B cell (primary cell): ENCODE results near the gene CD300H. TPM values are rescaled to one million over a fixed set of nuclear protein-coding genes. Genes with fewer than 3 reads are reported as not detected.
A peak's percentile ranks its signal among the peaks of the same experiment; 100 is the strongest.

Experiments
- ATAC-seq: fragments of 200-7000 bp; cut with Tn5 transposase; one replicate; pipeline ENCODE4 v1.10.0; 2021; ENCODE audit warnings: low read depth, mild to moderate bottlenecking, moderate number of reproducible peaks, moderate library complexity
- CTCF ChIA-PET: fragments of 350-600 bp; sonication (Branson Sonifier 250); formaldehyde crosslinking; loops from one replicate; lab custom pipeline; 2021; ENCODE audit warnings: antibody characterized with exemption, inconsistent platforms; lab: Charles Lee
- POLR2A ChIA-PET: fragments of 350-600 bp; sonication (Branson Sonifier 250); formaldehyde crosslinking; loops from one replicate; lab custom pipeline; 2021; ENCODE audit warnings: antibody characterized with exemption; lab: Charles Lee
- DNase-seq: peaks from one replicate; pipeline ENCODE4 v3.0.0; 2013
- H2AFZ ChIP-seq: 2 replicates; pipeline ENCODE4 v1.6.1; 2012; ENCODE audit warnings: mild to moderate bottlenecking, low read depth, low read length; ENCODE audit not compliant: insufficient read depth, poor library complexity, severe bottlenecking
- H3K27ac ChIP-seq, 2 donors: 1 replicate in 1 of 2; 2 replicates in 1 of 2; pipeline ENCODE4 v1.5.1; 2012 to 2013; ENCODE audit warnings: low read length in 2 of 2, mild to moderate bottlenecking in 2 of 2, moderate library complexity in 1 of 2
- H3K27me3 ChIP-seq, 4 experiments: fragments of 200-600 bp in 1 of 4; sonication (generic) in 1 of 4; replicated peaks in 1 of 4; 1 replicate in 2 of 4; 2 replicates in 2 of 4; pipeline versions ENCODE4 v1.6.1 to v1.7.0; 2013 to 2016; ENCODE audit warnings: low read length in 3 of 4, mild to moderate bottlenecking in 2 of 4, mixed read lengths in 1 of 4, moderate library complexity in 1 of 4; ENCODE audit not compliant: insufficient read depth in 4 of 4, control insufficient read depth in 3 of 4; ENCODE audit errors: control extremely low read depth in 1 of 4
- H3K36me3 ChIP-seq, 2 experiments: replicated peaks in 1 of 2; 1 replicate in 1 of 2; 2 replicates in 1 of 2; pipeline versions ENCODE4 v1.6.1 to v1.7.1; 2013; ENCODE audit warnings: low read length in 1 of 2; ENCODE audit not compliant: insufficient read depth in 2 of 2, control insufficient read depth in 1 of 2; ENCODE audit errors: control extremely low read depth in 1 of 2, extremely low read depth in 1 of 2
- H3K4me1 ChIP-seq, 2 donors: fragments of 200-600 bp in 1 of 2; sonication (generic) in 1 of 2; 1 replicate in 1 of 2; 2 replicates in 1 of 2; pipeline versions ENCODE4 v1.5.1 to v1.6.1; 2013 to 2017; ENCODE audit warnings: low read length in 2 of 2; ENCODE audit not compliant: control insufficient read depth in 2 of 2, insufficient read depth in 2 of 2
- H3K4me2 ChIP-seq: replicated peaks from 2 replicates; pipeline ENCODE3; 2012; ENCODE audit warnings: mild to moderate bottlenecking, low read depth, low read length; ENCODE audit not compliant: poor library complexity, severe bottlenecking
- H3K4me3 ChIP-seq, 5 experiments: fragments of 200-600 bp in 1 of 5; sonication (generic) in 1 of 5; 1 replicate in 3 of 5; 2 replicates in 2 of 5; pipeline versions ENCODE4 v1.5.1 to v1.7.0; 2011 to 2016; ENCODE audit warnings: low read length in 4 of 5, mild to moderate bottlenecking in 4 of 5, low read depth in 2 of 5, control low read depth in 1 of 5, moderate library complexity in 1 of 5; ENCODE audit not compliant: insufficient read depth in 1 of 5; ENCODE audit errors: control extremely low read depth in 1 of 5, extremely low read depth in 1 of 5
- H3K79me2 ChIP-seq: fragments of 200-600 bp; sonication (generic); one replicate; pipeline ENCODE4 v1.6.0; 2016; ENCODE audit warnings: low read length; ENCODE audit not compliant: control insufficient read depth, insufficient read depth
- H3K9ac ChIP-seq: fragments of 200-600 bp; sonication (generic); 2 replicates; pipeline ENCODE4 v1.6.1; 2017; ENCODE audit warnings: mild to moderate bottlenecking, low read length, moderate library complexity
- H3K9me3 ChIP-seq, 3 donors: one replicate each; pipeline versions ENCODE4 v1.6.1 to v1.7.1; 2013; ENCODE audit warnings: low read length in 2 of 3; ENCODE audit not compliant: control insufficient read depth in 2 of 3, insufficient read depth in 1 of 3; ENCODE audit errors: control extremely low read depth in 1 of 3
- H4K20me1 ChIP-seq: 2 replicates; pipeline ENCODE4 v1.6.0; 2012; ENCODE audit warnings: mild to moderate bottlenecking, low read length; ENCODE audit not compliant: insufficient read depth, control insufficient read depth, poor library complexity, severe bottlenecking
- H3K27ac Mint-ChIP-seq: one replicate; pipeline ENCODE4 v1.8.0; 2021; ENCODE audit warnings: mixed read lengths
- H3K27me3 Mint-ChIP-seq: one replicate; pipeline ENCODE4 v1.8.0; 2021; ENCODE audit warnings: mixed read lengths
- H3K4me1 Mint-ChIP-seq: one replicate; pipeline ENCODE4 v1.8.0; 2021; ENCODE audit warnings: mixed read lengths
- H3K4me3 Mint-ChIP-seq: one replicate; pipeline ENCODE4 v1.8.0; 2021; ENCODE audit warnings: mixed read lengths
- H3K9me3 Mint-ChIP-seq: one replicate; pipeline ENCODE4 v1.8.0; 2022; ENCODE audit warnings: mixed read lengths; ENCODE audit not compliant: insufficient read depth
- EZH2 ChIP-seq: IDR thresholded peaks from 2 replicates; pipeline ENCODE4 v1.6.1; 2012; ENCODE audit warnings: borderline replicate concordance, low read depth, mild to moderate bottlenecking, moderate library complexity, low read length; ENCODE audit not compliant: insufficient read depth, poor library complexity, severe bottlenecking
- WGBS: methylation state at CpG from one replicate; pipeline ENCODE4 v1.1.5; 2013; ENCODE audit warnings: missing lambda C conversion rate; ENCODE audit not compliant: insufficient coverage; 5-methylcytosine and 5-hydroxymethylcytosine counted together
- intact Hi-C: fragments of 100-400 bp; cut with micrococcal nuclease; formaldehyde crosslinking; loops from one replicate; pipeline ENCODE4 v1.10.0; 2022
- polyA plus RNA-seq: library from polyadenylated mRNA; depleted of rRNA; stranded (reverse); fragments of >200 nt; gene quantifications from 2 replicates; pipeline ENCODE4 v1.2.3, GENCODE V29; 2012
- total RNA-seq, 2 donors: library from RNA; stranded (reverse); fragments of 120-200 nt in 1 of 2; gene quantifications; 1 replicate in 1 of 2; 2 replicates in 1 of 2; pipeline versions ENCODE4 v1.2.3 to v1.2.4, GENCODE V29; 2013 to 2022
- TF ChIP-seq, protein P1 (sequence below): fragments of 200-600 bp; IDR thresholded peaks from one replicate; pipeline ENCODE4 v1.8.0; 2022; ENCODE audit warnings: antibody characterized with exemption, mild to moderate bottlenecking

The CD300H gene
- total and polyA plus RNA-seq, 2 donors (not counting 1 experiment from before 2014, with no cell fraction given): 0.58 TPM; not detected in 1

GRCh38 chr17:74566132-74566753 lies 1.1 kb downstream of the CD300H start:
- WGBS: 28% methylated on average over 8 of the region's 9 CpGs
- Histone ChIP-seq H3K4me2 (no peak overlapping the region), H3K27ac (no peak overlapping the region), H4K20me1 (no peaks in the 10 kb centered on the region), H2AFZ (no peak overlapping the region), H3K9ac (no peak overlapping the region), H3K27me3 (peaks cover 0 to 50% (median 6%) of the 10 kb centered on the region in 4 experiments), H3K79me2 (no peaks in the 10 kb centered on the region), H3K4me3 (no peak overlapping the region), H3K36me3 (no peaks in the 10 kb centered on the region), H3K4me1 (peaks cover 21 to 28% of the 10 kb centered on the region in 2 donors), H3K9me3 (peaks cover 0 to 3% (median 0%) of the 10 kb centered on the region in 3 donors)
- no peak overlapping the region for H3K4me3 Mint-ChIP-seq
- ChIA-PET CTCF (interaction anchor here (0.6 to 4.6 kb wide), 29 partner anchors 9 to 297 kb away, joined by 3 to 46 read pairs (median 4); partner anchors contain the start of gene RAB37), POLR2A (no interaction called here)
- no peak for TF ChIP-seq EZH2
- TF ChIP-seq, protein P1, sequence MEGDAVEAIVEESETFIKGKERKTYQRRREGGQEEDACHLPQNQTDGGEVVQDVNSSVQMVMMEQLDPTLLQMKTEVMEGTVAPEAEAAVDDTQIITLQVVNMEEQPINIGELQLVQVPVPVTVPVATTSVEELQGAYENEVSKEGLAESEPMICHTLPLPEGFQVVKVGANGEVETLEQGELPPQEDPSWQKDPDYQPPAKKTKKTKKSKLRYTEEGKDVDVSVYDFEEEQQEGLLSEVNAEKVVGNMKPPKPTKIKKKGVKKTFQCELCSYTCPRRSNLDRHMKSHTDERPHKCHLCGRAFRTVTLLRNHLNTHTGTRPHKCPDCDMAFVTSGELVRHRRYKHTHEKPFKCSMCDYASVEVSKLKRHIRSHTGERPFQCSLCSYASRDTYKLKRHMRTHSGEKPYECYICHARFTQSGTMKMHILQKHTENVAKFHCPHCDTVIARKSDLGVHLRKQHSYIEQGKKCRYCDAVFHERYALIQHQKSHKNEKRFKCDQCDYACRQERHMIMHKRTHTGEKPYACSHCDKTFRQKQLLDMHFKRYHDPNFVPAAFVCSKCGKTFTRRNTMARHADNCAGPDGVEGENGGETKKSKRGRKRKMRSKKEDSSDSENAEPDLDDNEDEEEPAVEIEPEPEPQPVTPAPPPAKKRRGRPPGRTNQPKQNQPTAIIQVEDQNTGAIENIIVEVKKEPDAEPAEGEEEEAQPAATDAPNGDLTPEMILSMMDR: peak; percentile 64
- H3K27me3 Mint-ChIP-seq: peaks cover 61% of the 10 kb centered on the region
- no peaks in the 10 kb centered on the region for H3K9me3 Mint-ChIP-seq
- peak; percentile 59 for DNase-seq
- intact Hi-C loops: loop anchor here (1.0 to 5.0 kb wide), 4 partner anchors 80 to 296 kb away; partner anchors contain the start of gene RAB37
- H3K4me1 Mint-ChIP-seq: peaks cover 10% of the 10 kb centered on the region
- ATAC-seq: peak; percentile 39
- H3K27ac Mint-ChIP-seq: no peak overlapping the region

- no peak for DNase-seq
- Histone ChIP-seq H3K27me3 (peaks cover 0 to 41% (median 6%) of the 10 kb centered on the region in 4 experiments), H2AFZ (no peak overlapping the region), H3K27ac (no peak overlapping the region), H3K4me2 (no peak overlapping the region), H3K36me3 (no peaks in the 10 kb centered on the region), H3K79me2 (no peaks in the 10 kb centered on the region), H4K20me1 (no peaks in the 10 kb centered on the region), H3K4me3 (no peak overlapping the region), H3K9ac (no peak overlapping the region), H3K9me3 (peaks cover 0 to 3% (median 0%) of the 10 kb centered on the region in 3 donors), H3K4me1 (peaks cover 25 to 36% of the 10 kb centered on the region in 2 donors)
- Mint-ChIP-seq H3K4me3 (no peak overlapping the region), H3K4me1 (peaks cover 11% of the 10 kb centered on the region), H3K27ac (no peak overlapping the region), H3K27me3 (peaks cover 59% of the 10 kb centered on the region), H3K9me3 (no peaks in the 10 kb centered on the region)
- CTCF ChIA-PET: interaction anchor here (1.2 to 4.6 kb wide), 8 partner anchors 9 to 226 kb away, joined by 3 to 46 read pairs (median 8); partner anchors contain the start of gene RAB37
- ATAC-seq: no peak
- POLR2A ChIA-PET: no interaction called here
- TF ChIP-seq EZH2: no peak
- TF ChIP-seq, protein P1: no peak
- WGBS: 60% methylated on average over 4 of the region's 5 CpGs
- intact Hi-C loops: loop anchor here (5.0 kb wide), 1 partner anchor 297 kb away; no protein-coding TSS in a partner anchor
Measured at GRCh38 chr17:74565126-74565525, 2.2 kb downstream of the CD300H start.
